Fibroblast of the aortic adventitia (primary cell): ENCODE results near the gene FECH. TPM values are rescaled to one million over a fixed set of nuclear protein-coding genes. Genes with fewer than 3 reads are reported as not detected.

Experiments
- DNase-seq: peaks from one replicate; pipeline ENCODE4 v3.0.0-alpha.2; 2010; ENCODE audit warnings: low read depth
- H3K4me3 ChIP-seq: 2 replicates; pipeline ENCODE4 v1.5.1; 2011; ENCODE audit warnings: low read depth, mild to moderate bottlenecking, control low read depth, low read length, moderate library complexity
- CTCF ChIP-seq: IDR thresholded peaks from 2 replicates; pipeline ENCODE4 v1.5.1; 2011; ENCODE audit warnings: mild to moderate bottlenecking, low read length, control low read depth, inconsistent platforms; ENCODE audit not compliant: insufficient read depth
- total RNA-seq: library from RNA; depleted of rRNA; stranded (reverse); fragments of >200 nt; gene quantifications from 2 replicates; pipeline ENCODE4 v1.2.3, GENCODE V29; 2012; ENCODE audit warnings: low replicate concordance

FECH gene
- total RNA-seq, 1 donor = 29.9 TPM

DNA sequence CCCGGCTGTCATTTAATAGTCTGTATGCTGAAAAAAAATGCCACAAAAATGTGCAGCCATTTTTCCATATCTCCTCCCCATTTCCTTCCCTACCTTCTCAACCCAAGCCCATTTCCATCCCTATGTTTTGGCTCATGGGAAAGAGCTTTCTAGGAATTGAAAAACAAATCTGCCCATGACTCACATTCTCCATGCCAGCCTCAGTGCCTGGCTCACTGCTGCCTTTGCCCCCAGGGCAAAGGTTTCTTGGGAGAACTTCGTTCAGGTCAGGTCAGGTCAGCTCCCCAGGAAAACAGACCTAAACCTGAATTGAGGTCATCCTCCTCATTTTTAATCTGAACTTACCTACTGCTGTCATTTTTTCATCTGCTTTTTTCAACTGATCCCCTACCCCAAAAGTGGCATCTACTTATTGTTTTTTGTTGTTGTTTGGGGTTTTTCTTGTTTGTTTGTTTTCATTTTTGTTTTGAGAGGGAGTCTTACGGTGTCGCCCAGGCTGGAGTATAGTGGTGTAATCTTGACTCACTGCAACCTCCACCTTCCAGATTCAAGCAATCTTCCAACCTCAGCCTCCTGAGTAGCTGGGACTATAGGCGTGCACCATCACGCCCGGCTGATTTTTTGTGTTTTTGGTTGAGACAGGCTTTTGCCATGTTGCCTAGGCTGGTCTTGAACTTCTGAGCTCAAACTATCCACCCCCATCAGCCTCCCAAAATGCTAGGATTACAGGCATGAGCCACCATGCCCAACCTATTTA, 66.7 kb downstream of the FECH start:
- no peak for TF ChIP-seq CTCF
- DNase-seq = no peak
- H3K4me3 ChIP-seq = no peak overlapping the region

GRCh38 chr18:57518533-57518932, 68.0 kb downstream of the FECH start:
- TF ChIP-seq CTCF = no peak
- no peak for DNase-seq
- H3K4me3 ChIP-seq = no peak overlapping the region

- no peak overlapping the region for H3K4me3 ChIP-seq
- no peak for TF ChIP-seq CTCF
- no peak for DNase-seq
Measured at GRCh38 chr18:57516056-57516455, 70.4 kb downstream of the FECH start.

- no peak overlapping the region for H3K4me3 ChIP-seq
- DNase-seq = peak; percentile 55
- TF ChIP-seq CTCF = no peak
Measured at GRCh38 chr18:57505231-57505630, 81.3 kb downstream of the FECH start.

DNA sequence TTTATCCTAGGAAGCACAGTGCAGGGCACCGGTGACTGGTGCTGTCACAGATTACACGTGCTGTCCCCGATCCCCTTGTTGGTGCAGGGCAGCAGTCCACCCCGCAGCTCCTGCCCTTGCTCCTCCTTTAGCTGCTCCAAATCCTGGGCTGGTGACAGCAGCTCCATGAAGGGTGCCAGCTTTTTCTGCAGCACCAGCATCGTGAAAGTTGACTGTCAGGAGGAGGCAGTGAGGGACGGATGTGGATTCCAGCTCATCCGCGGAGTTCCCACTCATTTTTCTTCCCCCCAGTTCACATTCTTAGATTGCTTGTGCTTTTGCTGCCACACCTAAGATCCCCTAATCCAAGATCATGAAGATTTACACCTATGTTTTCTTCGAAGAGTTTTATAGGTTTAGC, 83.9 kb downstream of the FECH start:
- TF ChIP-seq CTCF = no peak
- no peak for DNase-seq
- no peak overlapping the region for H3K4me3 ChIP-seq

- no peak for TF ChIP-seq CTCF
- no peak overlapping the region for H3K4me3 ChIP-seq
- no peak for DNase-seq
Measured at GRCh38 chr18:57498682-57499256, 87.7 kb downstream of the FECH start.

Other genes starting within 250 kb of the FECH start
- gene ST8SIA3, start 234.1 kb downstream of the FECH start, total RNA-seq = 0.08 TPM in 1 of 2 replicates, not detected in the other
- gene ONECUT2, start 151.3 kb downstream of the FECH start, total RNA-seq = under 0.01 TPM in 2 replicates
- gene NARS1, start 35.1 kb upstream of the FECH start, total RNA-seq = 235 and 322 TPM in 2 replicates
- 11.2 and 80.4 TPM in 2 replicates for gene ATP8B1, start 216.6 kb upstream of the FECH start, total RNA-seq